Parathyroid adenoma (tissue), 2 donors: Measurements from ENCODE around the gene COA7.
"Not testable (repeated sequence)": the region's sequence is repeated elsewhere in the genome, so short reads cannot be mapped to it uniquely, and the experiment has no call there.

Experiments used
- H2AFZ ChIP-seq: fragments of 300-600 bp; sonication (generic); one replicate; pipeline ENCODE4 v1.7.0; 2017; ENCODE audit warnings: antibody characterized with exemption, mild to moderate bottlenecking
- H3K27ac ChIP-seq: fragments of 300-600 bp; sonication (generic); one replicate; pipeline ENCODE4 v1.7.0; 2017
- H3K27me3 ChIP-seq: fragments of 300-600 bp; sonication (generic); one replicate; pipeline ENCODE4 v1.7.0; 2017; ENCODE audit warnings: low read length; ENCODE audit not compliant: control insufficient read depth, insufficient read depth
- H3K36me3 ChIP-seq: fragments of 300-600 bp; sonication (generic); one replicate; pipeline ENCODE4 v1.7.0; 2017; ENCODE audit warnings: low read length; ENCODE audit not compliant: control insufficient read depth, insufficient read depth
- H3K4me1 ChIP-seq: fragments of 300-600 bp; sonication (generic); one replicate; pipeline ENCODE4 v1.7.0; 2017; ENCODE audit warnings: control low read depth
- H3K4me2 ChIP-seq: fragments of 300-600 bp; sonication (generic); one replicate; pipeline ENCODE4 v1.7.0; 2017; ENCODE audit warnings: low read length
- H3K4me3 ChIP-seq: fragments of 300-600 bp; sonication (generic); one replicate; pipeline ENCODE4 v1.7.0; 2017; ENCODE audit warnings: low read depth, low read length
- H3K79me2 ChIP-seq: fragments of 300-600 bp; sonication (generic); one replicate; pipeline ENCODE4 v1.7.0; 2017; ENCODE audit warnings: control low read depth
- H3K9ac ChIP-seq: fragments of 300-600 bp; sonication (generic); one replicate; pipeline ENCODE4 v1.7.0; 2017; ENCODE audit warnings: mild to moderate bottlenecking
- H3K9me3 ChIP-seq: fragments of 300-600 bp; sonication (generic); one replicate; pipeline ENCODE4 v1.7.0; 2017; ENCODE audit warnings: low read length; ENCODE audit not compliant: control insufficient read depth
- CTCF ChIP-seq: fragments of 300-600 bp; sonication (generic); IDR thresholded peaks from one replicate; pipeline ENCODE4 v1.7.0; 2017; ENCODE audit warnings: antibody characterized with exemption, mild to moderate bottlenecking
- donor health status: primary hyperparathyroidism.

The COA7 gene

GRCh38 chr1:52723260-52723659 is 25.1 kb upstream of the COA7 start:
- H3K4me1 ChIP-seq = no peaks in the 10 kb centered on the region
- no peak overlapping the region for H2AFZ ChIP-seq
- no peak overlapping the region for H3K27ac ChIP-seq
- H3K9me3 ChIP-seq = no peaks in the 10 kb centered on the region
- no peak overlapping the region for H3K9ac ChIP-seq
- H3K4me3 ChIP-seq = no peak overlapping the region
- peaks cover 16% of the 10 kb centered on the region for H3K79me2 ChIP-seq
- H3K4me2 ChIP-seq = no peak overlapping the region
- no peaks in the 10 kb centered on the region for H3K36me3 ChIP-seq
- no peaks in the 10 kb centered on the region for H3K27me3 ChIP-seq
- TF ChIP-seq CTCF = no peak

- not testable (repeated sequence) for H3K27me3 ChIP-seq, H3K9ac ChIP-seq, H3K27ac ChIP-seq, H2AFZ ChIP-seq, H3K4me1 ChIP-seq, H3K36me3 ChIP-seq, H3K79me2 ChIP-seq, H3K9me3 ChIP-seq, H3K4me3 ChIP-seq, H3K4me2 ChIP-seq
Observed at GRCh38 chr1:52715296-52715695, 17.1 kb upstream of the COA7 start.

- Histone ChIP-seq H3K27me3 (no peaks in the 10 kb centered on the region), H3K4me2 (no peak overlapping the region), H3K4me1 (no peaks in the 10 kb centered on the region), H3K79me2 (no peaks in the 10 kb centered on the region), H3K4me3 (no peak overlapping the region), H3K27ac (no peak overlapping the region), H3K9ac (no peak overlapping the region), H3K36me3 (no peaks in the 10 kb centered on the region), H3K9me3 (no peaks in the 10 kb centered on the region), H2AFZ (no peak overlapping the region)
- no peak for TF ChIP-seq CTCF
Observed at GRCh38 chr1:52713590-52713989, 15.4 kb upstream of the COA7 start.

GRCh38 chr1:52709016-52709415 is 10.9 kb upstream of the COA7 start:
- no peaks in the 10 kb centered on the region for H3K9me3 ChIP-seq
- H3K36me3 ChIP-seq = no peaks in the 10 kb centered on the region
- no peaks in the 10 kb centered on the region for H3K4me1 ChIP-seq
- H3K9ac ChIP-seq = no peak overlapping the region
- no peak overlapping the region for H2AFZ ChIP-seq
- H3K79me2 ChIP-seq = no peaks in the 10 kb centered on the region
- H3K27ac ChIP-seq = no peak overlapping the region
- no peak overlapping the region for H3K4me3 ChIP-seq
- H3K4me2 ChIP-seq = no peak overlapping the region
- no peak for TF ChIP-seq CTCF
- H3K27me3 ChIP-seq = no peaks in the 10 kb centered on the region

GRCh38 chr1:52707927-52708655 is 9.9 kb upstream of the COA7 start:
- H3K9ac ChIP-seq = no peak overlapping the region
- H3K27ac ChIP-seq = no peak overlapping the region
- H2AFZ ChIP-seq = no peak overlapping the region
- H3K4me2 ChIP-seq = no peak overlapping the region
- no peaks in the 10 kb centered on the region for H3K9me3 ChIP-seq
- TF ChIP-seq CTCF = no peak
- H3K79me2 ChIP-seq = no peaks in the 10 kb centered on the region
- no peak overlapping the region for H3K4me3 ChIP-seq
- no peaks in the 10 kb centered on the region for H3K36me3 ChIP-seq
- H3K4me1 ChIP-seq = peaks cover 3% of the 10 kb centered on the region
- H3K27me3 ChIP-seq = no peaks in the 10 kb centered on the region
